ENCODE results near the gene STX1A. TPM values are rescaled to one million over a fixed set of nuclear protein-coding genes. Genes with fewer than 3 reads are reported as not detected.

The STX1A gene
- total and polyA plus RNA-seq, 2 of the 8 experiments (the other 6 are each of a cell fraction or from before 2014, with no cell fraction given): 13.5 to 17.5 TPM

DNA sequence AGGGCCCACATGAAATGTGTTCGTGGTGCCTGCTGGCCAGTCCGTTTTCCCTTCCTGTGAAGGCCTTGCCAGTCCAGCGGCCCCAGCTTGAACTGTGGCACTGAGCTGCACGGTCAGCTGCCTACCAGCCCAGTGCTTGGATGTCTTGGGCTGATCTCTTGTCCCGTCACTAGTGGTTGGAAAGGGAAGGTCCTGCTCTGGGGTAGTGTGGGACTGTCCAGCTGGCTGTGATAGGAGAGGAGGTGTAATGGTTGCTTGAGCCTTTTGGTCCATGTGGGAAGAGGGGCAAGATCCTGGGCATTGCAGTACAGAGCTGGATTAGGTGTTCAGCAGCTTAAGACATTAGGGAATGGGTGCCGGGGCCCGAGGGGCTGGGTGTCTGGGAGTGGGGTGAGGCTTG is 21.1 kb downstream of the STX1A start (continued):
- no peak for TF ChIP-seq POU5F1 (IDR thresholded peaks at IDR 0.05; ENCODE audit: low read depth, low read length)
- TF ChIP-seq SUZ12 (IDR thresholded peaks at IDR 0.05; ENCODE audit: low read length): no peak
- TF ChIP-seq SP4 (IDR thresholded peaks at IDR 0.05; ENCODE audit: low read length): no peak

Measured in H1 (cell line).